Measurements from ENCODE around the gene OPCML.

The OPCML gene

GRCh38 chr11:132976115-132976514 lies 556.2 kb downstream of the OPCML start:
- no peaks in the 10 kb centered on the region for H3K36me3 ChIP-seq
- no peaks in the 10 kb centered on the region for H3K27me3 ChIP-seq
- no peaks in the 10 kb centered on the region for H3K4me1 ChIP-seq (ENCODE audit: control insufficient read depth in 1 of 2, insufficient read depth in 1 of 2, low read depth in 1 of 2, low read length in 1 of 2)
- no peak for TF ChIP-seq CTCF (IDR thresholded peaks at IDR 0.05)
- no peak overlapping the region for H3K27ac ChIP-seq
- H3K9me3 ChIP-seq: no peaks in the 10 kb centered on the region
- H3K4me3 ChIP-seq (ENCODE audit: low read depth in 1 of 2, low read length in 1 of 2): no peak overlapping the region

- H3K9me3 ChIP-seq: no peaks in the 10 kb centered on the region
- no peaks in the 10 kb centered on the region for H3K36me3 ChIP-seq
- no peaks in the 10 kb centered on the region for H3K4me1 ChIP-seq (ENCODE audit: control insufficient read depth in 1 of 2, insufficient read depth in 1 of 2, low read depth in 1 of 2, low read length in 1 of 2)
- H3K4me3 ChIP-seq (ENCODE audit: low read depth in 1 of 2, low read length in 1 of 2): no peak overlapping the region
- H3K27me3 ChIP-seq: no peaks in the 10 kb centered on the region
- TF ChIP-seq CTCF (IDR thresholded peaks at IDR 0.05): no peak
- no peak overlapping the region for H3K27ac ChIP-seq
Measured at GRCh38 chr11:132973686-132974085, 558.6 kb downstream of the OPCML start.

- H3K4me1 ChIP-seq (ENCODE audit: control insufficient read depth in 1 of 2, insufficient read depth in 1 of 2, low read depth in 1 of 2, low read length in 1 of 2): no peaks in the 10 kb centered on the region
- H3K9me3 ChIP-seq: no peaks in the 10 kb centered on the region
- no peak overlapping the region for H3K4me3 ChIP-seq (ENCODE audit: low read depth in 1 of 2, low read length in 1 of 2)
- H3K27me3 ChIP-seq: no peaks in the 10 kb centered on the region
- no peak for TF ChIP-seq CTCF (IDR thresholded peaks at IDR 0.05)
- no peaks in the 10 kb centered on the region for H3K36me3 ChIP-seq
- no peak overlapping the region for H3K27ac ChIP-seq
Measured at GRCh38 chr11:132972565-132972964, 559.7 kb downstream of the OPCML start.

- H3K9me3 ChIP-seq: no peaks in the 10 kb centered on the region
- H3K4me3 ChIP-seq (ENCODE audit: low read depth in 1 of 2, low read length in 1 of 2): no peak overlapping the region
- H3K4me1 ChIP-seq (ENCODE audit: control insufficient read depth in 1 of 2, insufficient read depth in 1 of 2, low read depth in 1 of 2, low read length in 1 of 2): no peaks in the 10 kb centered on the region
- H3K27me3 ChIP-seq: no peaks in the 10 kb centered on the region
- no peak for TF ChIP-seq CTCF (IDR thresholded peaks at IDR 0.05)
- H3K36me3 ChIP-seq: no peaks in the 10 kb centered on the region
- H3K27ac ChIP-seq: no peak overlapping the region
Measured at GRCh38 chr11:132971351-132971750, 561.0 kb downstream of the OPCML start.

GRCh38 chr11:132969892-132970291 lies 562.4 kb downstream of the OPCML start:
- Histone ChIP-seq H3K4me1 (ENCODE audit: control insufficient read depth in 1 of 2, insufficient read depth in 1 of 2, low read depth in 1 of 2, low read length in 1 of 2) (no peaks in the 10 kb centered on the region), H3K4me3 (ENCODE audit: low read depth in 1 of 2, low read length in 1 of 2) (no peak overlapping the region), H3K27me3 (no peaks in the 10 kb centered on the region), H3K36me3 (no peaks in the 10 kb centered on the region), H3K9me3 (no peaks in the 10 kb centered on the region), H3K27ac (no peak overlapping the region)
- no peak for TF ChIP-seq CTCF (IDR thresholded peaks at IDR 0.05)

GRCh38 chr11:132962041-132962440 lies 570.3 kb downstream of the OPCML start:
- no peak overlapping the region for H3K4me3 ChIP-seq (ENCODE audit: low read depth in 1 of 2, low read length in 1 of 2)
- no peaks in the 10 kb centered on the region for H3K4me1 ChIP-seq (ENCODE audit: control insufficient read depth in 1 of 2, insufficient read depth in 1 of 2, low read depth in 1 of 2, low read length in 1 of 2)
- H3K27ac ChIP-seq: no peak overlapping the region
- H3K9me3 ChIP-seq: no peaks in the 10 kb centered on the region
- no peak for TF ChIP-seq CTCF (IDR thresholded peaks at IDR 0.05)
- no peaks in the 10 kb centered on the region for H3K27me3 ChIP-seq
- no peaks in the 10 kb centered on the region for H3K36me3 ChIP-seq
